Chondrocyte (in vitro differentiated cells): ENCODE data around the gene NACC2. TPM values are rescaled to one million over a fixed set of nuclear protein-coding genes. Genes with fewer than 3 reads are reported as not detected.
"Not testable (repeated sequence)": the region's sequence is repeated elsewhere in the genome, so short reads cannot be mapped to it uniquely, and the experiment has no call there.

Source experiments
- DNase-seq: peaks from one replicate; pipeline ENCODE4 v3.0.0; 2021; ENCODE audit warnings: mixed read lengths, low spot score
- H3K27ac Mint-ChIP-seq: one replicate; pipeline ENCODE4 v1.8.0; 2021; ENCODE audit warnings: mild to moderate bottlenecking, moderate library complexity, mixed read lengths; ENCODE audit not compliant: unreplicated experiment
- H3K27me3 Mint-ChIP-seq: 2 replicates; pipeline ENCODE4 v1.8.0; 2021; ENCODE audit warnings: low read depth, mixed read lengths
- H3K36me3 Mint-ChIP-seq: 2 replicates; pipeline ENCODE4 v1.8.0; 2021; ENCODE audit warnings: low read depth, mixed read lengths
- H3K4me1 Mint-ChIP-seq: 2 replicates; pipeline ENCODE4 v1.8.0; 2021; ENCODE audit warnings: low read depth, mild to moderate bottlenecking, mixed read lengths
- H3K4me3 Mint-ChIP-seq: one replicate; pipeline ENCODE4 v1.8.0; 2021; ENCODE audit warnings: mild to moderate bottlenecking, moderate library complexity, mixed read lengths; ENCODE audit not compliant: unreplicated experiment
- H3K9me3 Mint-ChIP-seq: 2 replicates; pipeline ENCODE4 v1.8.0; 2021; ENCODE audit warnings: low read depth, mixed read lengths
- CTCF ChIP-seq: fragments of 200-600 bp; sonication (generic); IDR thresholded peaks from 2 replicates; pipeline ENCODE4 v1.5.0; 2021; ENCODE audit warnings: antibody characterized with exemption, mild to moderate bottlenecking, moderate library complexity
- total RNA-seq: library from RNA; stranded (reverse); gene quantifications from 3 replicates; pipeline ENCODE4 v1.2.1, GENCODE V29; 2021

The NACC2 gene
- total RNA-seq, 1 donor from 2014 or later, result 51.0 TPM

- peaks cover 7% of the 10 kb centered on the region for H3K4me1 Mint-ChIP-seq
- H3K27ac Mint-ChIP-seq, result no peak overlapping the region
- peaks cover 7% of the 10 kb centered on the region for H3K36me3 Mint-ChIP-seq
- H3K4me3 Mint-ChIP-seq, result no peak overlapping the region
- TF ChIP-seq CTCF, result no peak
- no peak for DNase-seq
- no peaks in the 10 kb centered on the region for H3K27me3 Mint-ChIP-seq
- H3K9me3 Mint-ChIP-seq, result peaks cover 4% of the 10 kb centered on the region
Measured at GRCh38 chr9:136044207-136044970, 50.7 kb downstream of the NACC2 start.

GRCh38 chr9:136043441-136043991 is 51.6 kb downstream of the NACC2 start:
- peak overlapping the region; percentile 23 for H3K27ac Mint-ChIP-seq
- H3K4me3 Mint-ChIP-seq, result no peak overlapping the region
- no peak for TF ChIP-seq CTCF
- H3K9me3 Mint-ChIP-seq, result peaks cover 11% of the 10 kb centered on the region
- peaks cover 7% of the 10 kb centered on the region for H3K4me1 Mint-ChIP-seq
- no peak for DNase-seq
- no peaks in the 10 kb centered on the region for H3K27me3 Mint-ChIP-seq
- peaks cover 9% of the 10 kb centered on the region for H3K36me3 Mint-ChIP-seq

- Mint-ChIP-seq H3K4me3 (no peak overlapping the region), H3K27me3 (no peaks in the 10 kb centered on the region), H3K4me1 (peaks cover 6% of the 10 kb centered on the region), H3K9me3 (peaks cover 14% of the 10 kb centered on the region), H3K36me3 (peaks cover 12% of the 10 kb centered on the region), H3K27ac (no peak overlapping the region)
- no peak for TF ChIP-seq CTCF
- DNase-seq, result no peak
Measured at GRCh38 chr9:136042541-136042940, 52.5 kb downstream of the NACC2 start.

- H3K27me3 Mint-ChIP-seq, result not testable (repeated sequence)
Measured at GRCh38 chr9:136040848-136041247, 54.2 kb downstream of the NACC2 start.

GRCh38 chr9:136039488-136039887 is 55.6 kb downstream of the NACC2 start:
- H3K4me1 Mint-ChIP-seq, result peaks cover 10% of the 10 kb centered on the region
- H3K36me3 Mint-ChIP-seq, result peaks cover 15% of the 10 kb centered on the region
- H3K9me3 Mint-ChIP-seq, result peaks cover 17% of the 10 kb centered on the region
- no peak overlapping the region for H3K4me3 Mint-ChIP-seq
- no peaks in the 10 kb centered on the region for H3K27me3 Mint-ChIP-seq
- no peak for TF ChIP-seq CTCF
- no peak overlapping the region for H3K27ac Mint-ChIP-seq
- no peak for DNase-seq

More at GRCh38 chr9:136040848-136041247, 54.2 kb downstream of the NACC2 start:
- H3K4me3 Mint-ChIP-seq, H3K27ac Mint-ChIP-seq, H3K4me1 Mint-ChIP-seq: not testable (repeated sequence)
- peak; percentile 9 for DNase-seq
- Mint-ChIP-seq H3K36me3 (peaks cover 15% of the 10 kb centered on the region), H3K9me3 (peaks cover 17% of the 10 kb centered on the region)

- H3K4me3 Mint-ChIP-seq, result no peak overlapping the region
- no peak overlapping the region for H3K27ac Mint-ChIP-seq
- DNase-seq, result no peak
- TF ChIP-seq CTCF, result no peak
- peaks cover 23% of the 10 kb centered on the region for H3K4me1 Mint-ChIP-seq
- peaks cover 17% of the 10 kb centered on the region for H3K9me3 Mint-ChIP-seq
- no peaks in the 10 kb centered on the region for H3K27me3 Mint-ChIP-seq
- H3K36me3 Mint-ChIP-seq, result peaks cover 14% of the 10 kb centered on the region
Measured at GRCh38 chr9:136036848-136037247, 58.2 kb downstream of the NACC2 start.
